ENCODE data around the gene ASS1. TPM values are rescaled to one million over a fixed set of nuclear protein-coding genes. Genes with fewer than 3 reads are reported as not detected.

ASS1 gene
- total RNA-seq, 1 experiment from 2014 or later = 255 TPM

DNA sequence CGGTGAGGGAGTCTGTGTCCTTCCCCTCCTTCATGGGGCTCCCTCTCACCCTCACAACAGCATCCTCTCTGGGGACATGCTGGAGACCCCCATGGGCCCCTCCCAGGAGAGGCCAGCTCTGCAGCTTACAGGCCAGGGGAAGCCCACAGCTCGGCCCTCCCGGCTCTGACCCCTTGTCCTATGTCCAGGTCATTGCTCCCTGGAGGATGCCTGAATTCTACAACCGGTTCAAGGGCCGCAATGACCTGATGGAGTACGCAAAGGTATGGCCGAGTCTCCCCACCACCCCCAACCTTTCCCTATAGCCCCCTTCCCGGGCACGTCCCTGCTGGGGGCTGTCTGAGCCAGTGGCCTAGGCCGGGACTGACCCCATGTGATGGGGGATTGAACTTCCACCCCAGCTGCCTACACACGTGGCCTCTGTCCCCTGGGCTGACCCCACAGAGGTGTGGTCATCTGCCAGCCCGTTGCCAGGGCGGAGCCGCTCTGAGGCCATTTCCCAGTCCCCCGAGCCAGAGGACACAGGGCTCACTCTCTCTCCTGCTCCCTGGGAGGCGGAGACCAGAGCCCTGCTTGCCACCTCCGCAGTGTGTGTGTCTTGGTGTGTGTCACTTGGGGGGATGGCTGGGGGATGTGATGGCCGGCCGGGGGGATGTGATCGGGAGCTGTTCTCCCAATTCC, 21.9 kb downstream of the ASS1 start:
- no TSS peak for BruUV-seq (replicated peaks)
- no peaks in the 10 kb centered on the region for H3F3A ChIP-seq (ENCODE audit: insufficient read depth, low read depth)
- no peaks in the 10 kb centered on the region for H3K4me1 ChIP-seq (replicated peaks; ENCODE audit: insufficient read depth)
- intact Hi-C loops (cut with micrococcal nuclease; ENCODE audit: unreplicated experiment) = no loop called here
- no peak overlapping the region for H3K4me3 ChIP-seq
- no peak for DNase-seq
- H3K27me3 ChIP-seq (ENCODE audit: insufficient read depth, low read depth) = no peaks in the 10 kb centered on the region
- no peaks in the 10 kb centered on the region for H4K20me1 ChIP-seq (ENCODE audit: insufficient read depth)
- no peaks in the 10 kb centered on the region for H3K9me3 ChIP-seq (ENCODE audit: insufficient read depth, low read depth)
- POLR2A ChIA-PET (ENCODE audit: unreplicated experiment) = no interaction called here
- TF ChIP-seq, protein P1, sequence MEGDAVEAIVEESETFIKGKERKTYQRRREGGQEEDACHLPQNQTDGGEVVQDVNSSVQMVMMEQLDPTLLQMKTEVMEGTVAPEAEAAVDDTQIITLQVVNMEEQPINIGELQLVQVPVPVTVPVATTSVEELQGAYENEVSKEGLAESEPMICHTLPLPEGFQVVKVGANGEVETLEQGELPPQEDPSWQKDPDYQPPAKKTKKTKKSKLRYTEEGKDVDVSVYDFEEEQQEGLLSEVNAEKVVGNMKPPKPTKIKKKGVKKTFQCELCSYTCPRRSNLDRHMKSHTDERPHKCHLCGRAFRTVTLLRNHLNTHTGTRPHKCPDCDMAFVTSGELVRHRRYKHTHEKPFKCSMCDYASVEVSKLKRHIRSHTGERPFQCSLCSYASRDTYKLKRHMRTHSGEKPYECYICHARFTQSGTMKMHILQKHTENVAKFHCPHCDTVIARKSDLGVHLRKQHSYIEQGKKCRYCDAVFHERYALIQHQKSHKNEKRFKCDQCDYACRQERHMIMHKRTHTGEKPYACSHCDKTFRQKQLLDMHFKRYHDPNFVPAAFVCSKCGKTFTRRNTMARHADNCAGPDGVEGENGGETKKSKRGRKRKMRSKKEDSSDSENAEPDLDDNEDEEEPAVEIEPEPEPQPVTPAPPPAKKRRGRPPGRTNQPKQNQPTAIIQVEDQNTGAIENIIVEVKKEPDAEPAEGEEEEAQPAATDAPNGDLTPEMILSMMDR (conservative IDR thresholded peaks at IDR 0.05) = no peak
- TF ChIP-seq EZH2 (IDR thresholded peaks at IDR 0.05; ENCODE audit: low read depth) = no peak
- H3K9me2 ChIP-seq (ENCODE audit: insufficient read depth) = no peaks in the 10 kb centered on the region
- no peaks in the 10 kb centered on the region for H3K79me2 ChIP-seq (ENCODE audit: low read depth)
- no peak overlapping the region for H3K4me2 ChIP-seq
- no peaks in the 10 kb centered on the region for H3K36me3 ChIP-seq (ENCODE audit: low read depth)
- H3K27ac ChIP-seq = no peak overlapping the region
- CTCF ChIA-PET = interaction anchor here (0.6 kb wide), 1 partner anchor 215 kb away, joined by 3 read pairs; no protein-coding TSS in a partner anchor
- H2AFZ ChIP-seq = no peak overlapping the region

DNA sequence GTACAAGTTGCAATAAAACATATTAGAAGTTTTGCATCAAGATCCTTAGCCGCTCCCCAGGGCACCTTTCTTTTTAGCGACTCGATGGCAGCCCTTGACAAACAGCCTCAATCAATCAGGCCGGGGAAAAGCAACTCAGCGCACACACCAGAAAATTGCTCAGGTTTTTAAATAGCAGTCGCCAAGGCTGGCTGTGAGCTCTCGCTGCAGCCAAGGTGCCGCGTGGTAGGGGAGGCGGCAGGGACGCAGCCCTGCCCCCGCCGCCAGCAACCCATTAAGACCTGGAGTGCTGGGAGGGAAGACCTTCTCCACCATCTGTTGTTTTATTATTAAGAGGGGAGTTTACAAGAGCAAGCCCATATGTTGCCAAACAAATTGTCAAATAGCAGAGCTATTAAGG, 22.6 kb downstream of the ASS1 start:
- Histone ChIP-seq H2AFZ (no peak overlapping the region), H3K27me3 (ENCODE audit: insufficient read depth, low read depth) (no peaks in the 10 kb centered on the region), H3F3A (ENCODE audit: insufficient read depth, low read depth) (no peaks in the 10 kb centered on the region), H3K36me3 (ENCODE audit: low read depth) (no peaks in the 10 kb centered on the region), H3K4me2 (no peak overlapping the region), H3K4me3 (no peak overlapping the region), H3K79me2 (ENCODE audit: low read depth) (no peaks in the 10 kb centered on the region), H4K20me1 (ENCODE audit: insufficient read depth) (no peaks in the 10 kb centered on the region), H3K27ac (no peak overlapping the region), H3K4me1 (replicated peaks; ENCODE audit: insufficient read depth) (no peaks in the 10 kb centered on the region), H3K9me2 (ENCODE audit: insufficient read depth) (no peaks in the 10 kb centered on the region), H3K9me3 (ENCODE audit: insufficient read depth, low read depth) (no peaks in the 10 kb centered on the region)
- intact Hi-C loops (cut with micrococcal nuclease; ENCODE audit: unreplicated experiment) = no loop called here
- CTCF ChIA-PET = interaction anchor here (0.5 kb wide), 1 partner anchor 340 kb away, joined by 3 read pairs; no protein-coding TSS in a partner anchor
- no peak for DNase-seq
- no peak for TF ChIP-seq EZH2 (IDR thresholded peaks at IDR 0.05; ENCODE audit: low read depth)
- TF ChIP-seq, protein P1 (conservative IDR thresholded peaks at IDR 0.05) = no peak
- POLR2A ChIA-PET (ENCODE audit: unreplicated experiment) = interaction anchor here (0.6 kb wide), 1 partner anchor 1134 kb away, joined by 4 read pairs; no protein-coding TSS in a partner anchor
- BruUV-seq (replicated peaks) = no TSS peak

DNA sequence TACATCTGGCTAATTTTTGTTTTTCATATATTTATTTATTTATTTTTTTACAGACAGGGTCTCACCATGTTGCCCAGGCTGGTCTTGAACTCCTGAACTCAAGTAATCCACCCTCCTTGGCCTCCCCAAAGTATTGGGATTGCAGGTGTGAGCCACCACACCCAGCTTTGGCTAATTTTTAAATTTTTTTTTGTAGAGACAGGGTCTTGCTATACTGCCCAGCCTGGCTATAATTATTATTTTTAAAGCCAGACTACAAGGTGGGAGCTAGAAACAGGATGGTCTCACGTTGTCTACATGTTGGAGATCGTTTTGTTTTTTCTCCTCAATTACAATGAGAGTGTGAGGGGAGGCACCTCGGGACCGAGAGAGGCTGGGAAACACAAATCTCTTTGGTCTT, 23.8 kb downstream of the ASS1 start:
- no peak for TF ChIP-seq EZH2 (IDR thresholded peaks at IDR 0.05; ENCODE audit: low read depth)
- ChIA-PET POLR2A (ENCODE audit: unreplicated experiment) (no interaction called here), CTCF (no interaction called here)
- Histone ChIP-seq H3K27ac (no peak overlapping the region), H3K4me3 (no peak overlapping the region), H3K27me3 (ENCODE audit: insufficient read depth, low read depth) (no peaks in the 10 kb centered on the region), H4K20me1 (ENCODE audit: insufficient read depth) (no peaks in the 10 kb centered on the region), H3K4me1 (replicated peaks; ENCODE audit: insufficient read depth) (no peaks in the 10 kb centered on the region), H3K9me3 (ENCODE audit: insufficient read depth, low read depth) (no peaks in the 10 kb centered on the region), H3F3A (ENCODE audit: insufficient read depth, low read depth) (no peaks in the 10 kb centered on the region), H3K79me2 (ENCODE audit: low read depth) (no peaks in the 10 kb centered on the region), H3K36me3 (ENCODE audit: low read depth) (no peaks in the 10 kb centered on the region), H2AFZ (no peak overlapping the region), H3K9me2 (ENCODE audit: insufficient read depth) (no peaks in the 10 kb centered on the region), H3K4me2 (no peak overlapping the region)
- intact Hi-C loops (cut with micrococcal nuclease; ENCODE audit: unreplicated experiment) = no loop called here
- DNase-seq = no peak
- no TSS peak for BruUV-seq (replicated peaks)

Measured in PC-9 (cell line).